ENCODE data around the gene ASS1.

ASS1 gene

DNA sequence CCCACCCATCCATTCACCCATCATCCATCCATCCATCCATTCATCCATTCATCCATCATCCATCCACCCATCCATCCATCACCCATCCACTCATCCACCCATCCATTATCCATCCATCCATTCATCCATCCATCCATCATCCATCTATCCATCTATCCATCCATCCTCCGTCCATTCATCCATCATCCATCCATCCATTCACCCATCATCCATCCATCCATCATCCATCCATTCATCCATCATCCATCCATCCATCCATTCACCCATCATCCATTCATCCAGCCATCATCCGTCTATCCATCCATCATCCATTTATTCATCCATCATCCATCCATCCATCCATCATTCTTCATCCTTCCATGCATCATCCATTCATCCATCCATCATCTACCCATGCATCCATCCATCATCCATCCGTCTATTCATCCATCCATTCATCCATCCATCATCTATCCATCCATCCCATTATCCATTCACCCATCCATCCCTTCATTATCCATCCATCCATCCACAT, 10.1 kb downstream of the ASS1 start:
- Histone ChIP-seq H3K27me3 (ENCODE audit: insufficient read depth, low read length, poor library complexity) (peaks cover 6% of the 10 kb centered on the region), H3K9me3 (ENCODE audit: insufficient read depth, low read length, severe bottlenecking) (no peaks in the 10 kb centered on the region), H3K27ac (ENCODE audit: low read length) (no peak overlapping the region), H3K36me3 (ENCODE audit: insufficient read depth, low read length) (no peaks in the 10 kb centered on the region), H3K4me3 (ENCODE audit: low read depth in 1 of 2, low read length in 2 of 2) (no peak overlapping the region), H4K20me1 (ENCODE audit: insufficient read depth, low read length) (no peaks in the 10 kb centered on the region), H3K79me2 (ENCODE audit: insufficient read depth, low read length) (no peaks in the 10 kb centered on the region), H2AFZ (ENCODE audit: low read depth, low read length) (no peak overlapping the region), H3K4me1 (ENCODE audit: insufficient read depth, low read length) (0 out of 2 replicates have a peak, but pooled peaks cover 2% of the 10 kb centered on the region), H3K9ac (ENCODE audit: low read depth, low read length) (no peak overlapping the region), H3K4me2 (ENCODE audit: insufficient read depth, low read length) (no peak overlapping the region)
- TF ChIP-seq, protein P1, sequence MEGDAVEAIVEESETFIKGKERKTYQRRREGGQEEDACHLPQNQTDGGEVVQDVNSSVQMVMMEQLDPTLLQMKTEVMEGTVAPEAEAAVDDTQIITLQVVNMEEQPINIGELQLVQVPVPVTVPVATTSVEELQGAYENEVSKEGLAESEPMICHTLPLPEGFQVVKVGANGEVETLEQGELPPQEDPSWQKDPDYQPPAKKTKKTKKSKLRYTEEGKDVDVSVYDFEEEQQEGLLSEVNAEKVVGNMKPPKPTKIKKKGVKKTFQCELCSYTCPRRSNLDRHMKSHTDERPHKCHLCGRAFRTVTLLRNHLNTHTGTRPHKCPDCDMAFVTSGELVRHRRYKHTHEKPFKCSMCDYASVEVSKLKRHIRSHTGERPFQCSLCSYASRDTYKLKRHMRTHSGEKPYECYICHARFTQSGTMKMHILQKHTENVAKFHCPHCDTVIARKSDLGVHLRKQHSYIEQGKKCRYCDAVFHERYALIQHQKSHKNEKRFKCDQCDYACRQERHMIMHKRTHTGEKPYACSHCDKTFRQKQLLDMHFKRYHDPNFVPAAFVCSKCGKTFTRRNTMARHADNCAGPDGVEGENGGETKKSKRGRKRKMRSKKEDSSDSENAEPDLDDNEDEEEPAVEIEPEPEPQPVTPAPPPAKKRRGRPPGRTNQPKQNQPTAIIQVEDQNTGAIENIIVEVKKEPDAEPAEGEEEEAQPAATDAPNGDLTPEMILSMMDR (IDR thresholded peaks at IDR 0.05; ENCODE audit: borderline replicate concordance, extremely low read depth, low read length, poor library complexity, severe bottlenecking), result no peak
- TF ChIP-seq EZH2 (IDR thresholded peaks at IDR 0.05; ENCODE audit: borderline replicate concordance, low read depth, low read length, severe bottlenecking), result no peak
- DNase-seq, result no peak
- no peak for ATAC-seq (ENCODE audit: insufficient read depth, low read depth)

DNA sequence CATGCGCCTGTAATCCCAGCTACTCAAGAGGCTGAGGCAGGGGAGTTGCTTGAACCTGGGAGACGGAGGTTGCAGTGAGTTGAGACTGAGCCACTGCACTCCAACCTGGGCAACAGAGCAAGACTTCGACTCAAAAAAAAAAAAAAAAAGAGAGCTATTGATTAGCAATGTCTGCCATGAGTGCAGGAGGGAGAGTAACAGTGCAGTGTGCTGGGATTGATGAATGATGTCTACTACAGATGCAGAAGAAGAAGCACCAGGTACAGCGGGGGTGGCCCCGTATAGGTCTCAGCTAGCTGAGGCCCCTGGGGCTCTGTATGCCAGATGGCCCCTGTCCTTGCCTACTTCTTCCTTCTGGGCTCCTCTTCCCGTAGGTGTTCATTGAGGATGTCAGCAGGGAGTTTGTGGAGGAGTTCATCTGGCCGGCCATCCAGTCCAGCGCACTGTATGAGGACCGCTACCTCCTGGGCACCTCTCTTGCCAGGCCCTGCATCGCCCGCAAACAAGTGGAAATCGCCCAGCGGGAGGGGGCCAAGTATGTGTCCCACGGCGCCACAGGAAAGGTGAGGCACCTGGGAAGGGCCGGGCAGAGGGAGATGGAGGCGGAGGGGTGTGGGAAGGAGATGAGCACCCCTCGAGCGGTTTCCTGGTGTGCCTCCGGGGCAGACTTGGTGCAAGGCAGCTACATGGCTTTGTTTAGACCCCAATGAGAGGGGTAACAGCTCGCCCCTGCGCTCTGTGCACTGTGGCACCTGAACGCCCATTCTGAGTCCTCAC, 13.5 kb downstream of the ASS1 start:
- H2AFZ ChIP-seq (ENCODE audit: low read depth, low read length), result no peak overlapping the region
- H3K27me3 ChIP-seq (ENCODE audit: insufficient read depth, low read length, poor library complexity), result peaks cover 6% of the 10 kb centered on the region
- no peaks in the 10 kb centered on the region for H3K36me3 ChIP-seq (ENCODE audit: insufficient read depth, low read length)

DNA sequence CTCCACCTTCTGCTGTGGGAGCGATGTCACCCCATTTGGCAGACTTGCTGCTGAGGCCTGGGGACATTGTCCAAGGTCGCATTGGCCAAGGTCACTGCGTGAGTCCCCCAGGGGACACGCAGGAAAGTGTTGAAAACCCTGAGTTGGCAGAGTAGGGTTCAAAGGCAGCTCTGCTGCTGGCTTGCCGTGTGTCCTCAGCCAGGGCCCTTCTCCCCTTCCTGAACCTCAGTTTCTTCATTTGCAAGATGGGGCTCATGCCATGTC, 14.0 kb downstream of the ASS1 start:
- Histone ChIP-seq H3K27me3 (ENCODE audit: insufficient read depth, low read length, poor library complexity) (peaks cover 6% of the 10 kb centered on the region), H4K20me1 (ENCODE audit: insufficient read depth, low read length) (no peaks in the 10 kb centered on the region), H3K9me3 (ENCODE audit: insufficient read depth, low read length, severe bottlenecking) (no peaks in the 10 kb centered on the region), H3K79me2 (ENCODE audit: insufficient read depth, low read length) (no peaks in the 10 kb centered on the region), H3K9ac (ENCODE audit: low read depth, low read length) (no peak overlapping the region), H3K4me3 (ENCODE audit: low read depth in 1 of 2, low read length in 2 of 2) (no peak overlapping the region), H2AFZ (ENCODE audit: low read depth, low read length) (no peak overlapping the region), H3K4me1 (ENCODE audit: insufficient read depth, low read length) (no peaks in the 10 kb centered on the region), H3K27ac (ENCODE audit: low read length) (no peak overlapping the region), H3K4me2 (ENCODE audit: insufficient read depth, low read length) (no peak overlapping the region), H3K36me3 (ENCODE audit: insufficient read depth, low read length) (no peaks in the 10 kb centered on the region)
- DNase-seq (no peak), ATAC-seq (ENCODE audit: insufficient read depth, low read depth) (no peak)
- TF ChIP-seq, protein P1 (IDR thresholded peaks at IDR 0.05; ENCODE audit: borderline replicate concordance, extremely low read depth, low read length, poor library complexity, severe bottlenecking), result no peak
- no peak for TF ChIP-seq EZH2 (IDR thresholded peaks at IDR 0.05; ENCODE audit: borderline replicate concordance, low read depth, low read length, severe bottlenecking)

More for the DNA sequence above, 13.5 kb downstream of the ASS1 start:
- DNase-seq, result no peak
- Histone ChIP-seq H3K27ac (ENCODE audit: low read length) (no peak overlapping the region), H3K4me2 (ENCODE audit: insufficient read depth, low read length) (no peak overlapping the region), H3K9ac (ENCODE audit: low read depth, low read length) (no peak overlapping the region), H3K79me2 (ENCODE audit: insufficient read depth, low read length) (no peaks in the 10 kb centered on the region), H3K9me3 (ENCODE audit: insufficient read depth, low read length, severe bottlenecking) (no peaks in the 10 kb centered on the region), H4K20me1 (ENCODE audit: insufficient read depth, low read length) (no peaks in the 10 kb centered on the region), H3K4me3 (ENCODE audit: low read depth in 1 of 2, low read length in 2 of 2) (no peak overlapping the region), H3K4me1 (ENCODE audit: insufficient read depth, low read length) (no peaks in the 10 kb centered on the region)
- no peak for ATAC-seq (ENCODE audit: insufficient read depth, low read depth)
- no peak for TF ChIP-seq EZH2 (IDR thresholded peaks at IDR 0.05; ENCODE audit: borderline replicate concordance, low read depth, low read length, severe bottlenecking)
- TF ChIP-seq, protein P1 (IDR thresholded peaks at IDR 0.05; ENCODE audit: borderline replicate concordance, extremely low read depth, low read length, poor library complexity, severe bottlenecking), result no peak
